ENCODE data around the gene GPR83.
"Not testable (repeated sequence)": the region's sequence is repeated elsewhere in the genome, so short reads cannot be mapped to it uniquely, and the experiment has no call there.

Gene GPR83

GRCh38 chr11:94370576-94370975, 30.6 kb downstream of the GPR83 start:
- not testable (repeated sequence) for DNase-seq (ENCODE audit: low spot score)

- DNase-seq (ENCODE audit: low spot score): not testable (repeated sequence)
Measured at GRCh38 chr11:94350850-94351563, 50.2 kb downstream of the GPR83 start.

DNA sequence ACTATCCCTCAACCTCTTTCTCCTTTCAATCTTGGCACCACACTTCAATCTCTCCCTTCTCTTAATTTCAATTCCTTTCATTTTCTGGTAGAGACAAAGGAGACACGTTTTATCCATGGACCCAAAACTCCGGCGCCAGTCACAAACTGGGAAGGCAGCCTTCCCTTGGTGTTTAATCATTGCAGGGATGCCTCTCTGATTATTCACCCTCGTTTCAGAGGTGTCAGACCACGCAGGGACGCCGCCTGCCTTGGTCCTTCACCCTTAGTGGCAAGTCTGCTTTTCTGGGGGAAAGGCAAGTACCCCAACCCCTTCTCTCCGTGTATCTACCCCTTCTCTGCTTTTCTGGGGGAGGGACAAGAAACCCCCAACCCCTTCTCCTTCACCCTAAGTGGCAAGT, 54.9 kb downstream of the GPR83 start:
- DNase-seq (ENCODE audit: low spot score): not testable (repeated sequence)

DNA sequence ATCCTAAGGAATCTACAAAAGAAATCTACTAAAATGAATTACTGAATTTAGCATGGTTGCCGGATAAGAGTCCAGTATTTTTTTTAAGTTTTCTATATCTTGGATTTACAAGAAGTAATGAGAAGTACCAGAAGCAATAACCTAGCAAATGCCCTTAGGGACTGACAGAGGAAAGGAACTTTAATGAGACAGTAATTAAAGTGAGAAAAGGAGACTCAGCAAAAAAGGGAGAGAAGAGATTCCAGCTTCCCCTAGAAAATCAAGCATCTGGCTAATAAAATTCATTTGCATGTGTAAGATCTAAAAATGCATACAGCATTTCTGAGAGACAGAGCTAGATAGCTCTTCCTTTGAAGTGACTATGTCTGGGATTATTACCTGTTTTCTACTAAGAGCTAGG, 57.7 kb downstream of the GPR83 start:
- no peak for DNase-seq (ENCODE audit: low spot score)

DNA sequence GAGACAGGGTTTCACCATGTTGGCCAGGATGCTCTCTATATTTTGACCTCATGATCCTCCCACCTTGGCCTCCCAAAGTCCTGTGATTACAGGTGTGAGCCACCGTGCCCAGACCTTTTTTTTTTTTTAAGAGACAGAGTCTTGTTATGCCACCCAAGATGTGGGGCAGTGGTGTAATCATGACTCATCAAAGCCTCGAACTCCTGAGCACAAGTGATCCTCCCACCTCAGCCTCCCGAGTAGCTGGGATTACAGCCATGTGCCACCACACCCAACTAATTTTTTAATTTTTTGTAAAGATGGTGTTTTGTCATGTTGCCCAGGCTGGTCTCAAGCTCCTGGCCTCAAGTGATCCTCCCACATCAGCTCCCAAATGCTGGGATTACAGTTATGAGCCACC, 59.0 kb downstream of the GPR83 start:
- no peak for DNase-seq (ENCODE audit: low spot score)

- no peak for DNase-seq (ENCODE audit: low spot score)
Measured at GRCh38 chr11:94338651-94339050, 62.6 kb downstream of the GPR83 start.

- DNase-seq (ENCODE audit: low spot score): no peak
Measured at GRCh38 chr11:94336033-94336432, 65.2 kb downstream of the GPR83 start.

- DNase-seq (ENCODE audit: low spot score): no peak
Measured at GRCh38 chr11:94332814-94333213, 68.4 kb downstream of the GPR83 start.

GRCh38 chr11:94330789-94331188, 70.4 kb downstream of the GPR83 start:
- no peak for DNase-seq (ENCODE audit: low spot score)

DNA sequence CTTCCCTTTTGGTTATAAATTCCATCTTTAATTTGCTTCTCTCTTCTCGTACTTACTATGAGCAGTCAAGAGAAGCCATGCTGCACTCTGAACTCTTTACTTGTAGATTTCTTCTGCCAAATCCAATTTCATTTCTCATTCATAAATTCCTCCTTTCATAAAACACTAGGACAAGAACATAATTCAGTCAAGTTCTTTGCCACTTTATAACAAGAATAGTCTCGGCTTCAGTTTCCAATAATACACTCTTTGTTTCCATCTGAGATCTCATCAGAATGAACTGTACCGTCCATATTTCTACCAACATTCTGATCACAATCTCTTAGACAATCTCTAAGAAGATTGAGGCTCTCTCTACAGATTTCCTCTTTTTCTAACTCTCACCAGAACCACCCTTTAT, 71.7 kb downstream of the GPR83 start:
- no peak for DNase-seq (ENCODE audit: low spot score)

DNA sequence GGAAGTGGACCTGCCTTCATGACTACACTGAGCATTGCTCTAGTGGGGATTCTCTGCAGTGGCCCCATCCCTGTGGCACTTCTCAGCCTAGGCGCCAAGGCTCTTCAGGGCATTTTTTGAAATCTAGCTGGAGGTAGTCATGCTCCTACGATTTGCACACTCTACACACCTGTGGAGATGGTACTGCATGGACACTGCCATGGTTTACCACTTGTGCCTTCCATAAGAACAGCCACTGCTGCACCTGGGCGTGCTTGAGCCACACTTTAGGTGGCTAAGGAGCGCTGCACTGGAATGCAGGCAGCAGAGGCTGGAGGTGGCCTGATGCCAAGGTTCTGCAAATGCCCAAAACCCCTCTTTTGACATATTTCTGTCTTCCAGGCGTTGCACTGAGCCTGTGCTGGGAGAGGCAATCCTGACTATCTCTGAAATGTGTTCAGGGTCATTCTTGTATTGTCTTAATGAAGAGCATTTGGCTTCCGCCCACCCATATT, 72.6 kb downstream of the GPR83 start:
- no peak for DNase-seq (ENCODE audit: low spot score)

Measured in ecto neural progenitor cell (in vitro differentiated cells).